GM18861 (cell line): ENCODE results near the gene TTC16.

Experiments used
- ATAC-seq: cut with Tn5 transposase; IDR thresholded peaks from one replicate; pipeline ENCODE4 v1.9.1; 2021; ENCODE audit not compliant: unreplicated experiment

The TTC16 gene, protein sequence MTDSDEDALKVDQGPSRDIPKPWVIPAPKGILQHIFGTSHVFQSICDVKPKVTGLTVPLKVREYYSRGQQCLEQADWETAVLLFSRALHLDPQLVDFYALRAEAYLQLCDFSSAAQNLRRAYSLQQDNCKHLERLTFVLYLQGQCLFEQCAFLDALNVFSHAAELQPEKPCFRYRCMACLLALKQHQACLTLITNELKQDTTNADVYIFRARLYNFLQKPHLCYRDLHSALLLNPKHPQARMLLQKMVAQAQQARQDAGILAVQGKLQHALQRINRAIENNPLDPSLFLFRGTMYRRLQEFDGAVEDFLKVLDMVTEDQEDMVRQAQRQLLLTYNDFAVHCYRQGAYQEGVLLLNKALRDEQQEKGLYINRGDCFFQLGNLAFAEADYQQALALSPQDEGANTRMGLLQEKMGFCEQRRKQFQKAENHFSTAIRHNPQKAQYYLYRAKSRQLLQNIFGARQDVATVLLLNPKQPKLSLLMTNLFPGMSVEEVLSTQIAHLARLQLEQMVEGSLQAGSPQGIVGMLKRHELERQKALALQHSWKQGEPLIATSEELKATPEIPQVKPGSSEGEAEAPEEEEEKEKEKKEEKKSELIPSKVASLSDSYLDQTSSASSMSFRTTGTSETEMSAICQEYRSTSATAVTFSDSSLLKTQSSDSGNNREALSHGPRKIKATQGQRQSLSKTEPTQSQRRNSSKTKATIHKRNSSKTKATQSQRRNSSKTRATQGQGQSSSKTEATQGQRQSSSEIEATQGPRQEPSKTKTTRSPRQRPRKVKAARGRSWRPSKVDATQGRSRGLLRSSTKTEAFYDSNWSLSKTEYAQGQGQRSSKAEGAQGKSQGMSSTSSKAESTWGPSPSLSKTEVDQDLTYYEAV

DNA sequence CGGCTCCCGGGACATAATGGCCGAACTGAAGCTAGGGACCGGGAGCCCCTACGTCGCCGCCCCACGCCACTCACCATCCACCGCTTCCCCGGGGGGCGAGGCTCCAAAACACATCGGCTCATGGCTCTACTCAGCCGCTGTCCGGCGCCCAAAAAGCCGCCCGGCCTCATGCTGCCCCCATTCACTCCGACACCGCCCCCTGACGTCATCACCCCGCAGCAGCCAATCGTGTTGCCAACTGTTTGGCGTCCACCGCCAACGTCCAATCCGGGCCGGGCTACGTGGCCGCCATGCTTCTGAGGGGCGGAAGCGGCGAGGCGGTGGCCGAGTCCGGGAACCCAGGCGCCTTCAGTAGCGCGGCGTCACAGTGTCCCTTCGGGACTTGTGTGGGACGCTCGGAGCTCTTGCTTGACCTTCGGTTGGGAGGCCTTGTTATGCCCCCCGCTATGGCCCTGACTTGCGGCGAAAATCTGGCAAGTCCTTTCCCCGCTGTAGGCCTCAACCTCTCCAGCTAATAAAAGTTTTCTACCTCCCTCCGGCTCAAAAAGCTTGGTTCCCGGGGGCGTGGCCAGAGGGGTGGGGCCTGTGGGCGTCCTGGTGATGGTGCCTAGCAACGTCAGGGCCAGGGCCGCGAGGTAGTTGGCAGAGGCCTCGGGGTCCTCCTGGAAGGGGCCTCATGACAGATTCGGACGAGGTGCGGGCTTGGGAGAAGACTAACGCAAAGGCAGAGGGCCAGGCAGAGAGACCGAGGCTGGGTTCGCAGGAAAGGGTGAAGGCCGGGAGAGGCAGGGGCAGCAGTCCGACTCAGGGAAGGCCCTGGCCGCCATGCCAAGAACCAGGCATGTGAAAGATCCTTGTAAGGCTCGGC, at the start of gene TTC16, which contains the start of gene PTRH1:
TTC16 (plus strand) TSS at position 610 of the 868 bp plus-strand sequence; CDS start at position 677, 67 bp downstream.
PTRH1 (minus strand) TSS at position 194 of the 868 bp plus-strand sequence; CDS start at position 170, 24 bp downstream.
- ATAC-seq: peak; percentile 85

GRCh38 chr9:127667127-127667844, 48.6 kb upstream of the TTC16 start:
- ATAC-seq: no peak

DNA sequence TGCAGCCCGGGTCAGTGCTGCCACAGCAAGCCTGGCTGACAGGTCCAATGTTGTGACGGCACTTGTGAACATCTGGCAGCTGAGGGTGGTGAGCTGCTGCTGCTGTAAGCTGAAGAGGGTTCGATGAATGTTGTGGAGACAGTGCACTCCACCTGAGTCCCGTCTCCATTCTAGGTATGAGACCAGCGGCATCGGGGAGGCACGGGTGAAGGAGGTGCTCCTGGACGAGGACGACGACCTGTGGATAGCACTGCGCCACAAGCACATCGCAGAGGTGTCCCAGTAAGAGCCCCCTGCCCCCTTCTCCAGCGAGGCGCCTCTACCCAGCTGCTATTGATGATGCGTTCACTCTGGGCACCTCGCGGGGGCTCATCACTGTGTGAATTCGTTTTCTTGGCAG, 48.0 kb upstream of the TTC16 start:
- no peak for ATAC-seq

DNA sequence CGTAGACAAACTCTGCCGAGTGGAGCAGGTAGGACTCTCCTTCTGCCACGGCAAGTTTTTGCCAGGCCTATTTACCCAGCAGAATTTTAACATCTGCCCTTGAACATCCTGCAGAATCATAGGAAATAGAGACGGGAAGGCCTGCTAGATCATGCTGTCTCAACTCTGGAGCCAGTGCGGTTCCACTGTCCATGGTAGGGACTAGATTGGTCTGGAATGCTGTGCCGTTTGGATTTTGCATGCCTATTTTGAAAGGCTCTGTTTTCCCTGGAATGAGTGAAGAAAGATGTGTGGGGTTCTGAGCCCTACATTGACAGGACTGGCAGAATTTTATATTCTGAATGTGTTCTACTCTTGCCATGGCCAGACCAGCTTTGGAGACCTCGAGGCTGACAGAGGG, 42.6 kb upstream of the TTC16 start:
- no peak for ATAC-seq

- no peak for ATAC-seq
Observed at GRCh38 chr9:127676638-127677037, 39.2 kb upstream of the TTC16 start.

DNA sequence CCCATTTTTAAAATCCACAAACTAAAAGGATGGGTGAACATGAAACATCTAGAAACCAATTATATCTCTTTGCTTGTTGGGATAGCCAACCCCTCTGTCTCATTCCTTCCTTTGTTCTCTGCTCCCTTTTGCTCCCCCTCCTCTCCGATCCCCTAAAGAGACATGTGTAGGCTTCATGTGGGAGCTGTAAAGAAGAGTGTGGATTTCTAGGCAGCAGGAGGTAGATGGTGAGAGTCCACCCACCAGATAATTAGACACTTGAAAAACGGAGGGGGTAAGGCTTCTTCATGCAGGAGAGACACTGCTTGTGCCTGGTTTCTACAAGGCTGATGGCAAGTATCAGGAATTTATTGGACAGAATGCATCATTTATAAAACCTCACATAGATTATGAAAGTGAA, 36.4 kb upstream of the TTC16 start:
- no peak for ATAC-seq

DNA sequence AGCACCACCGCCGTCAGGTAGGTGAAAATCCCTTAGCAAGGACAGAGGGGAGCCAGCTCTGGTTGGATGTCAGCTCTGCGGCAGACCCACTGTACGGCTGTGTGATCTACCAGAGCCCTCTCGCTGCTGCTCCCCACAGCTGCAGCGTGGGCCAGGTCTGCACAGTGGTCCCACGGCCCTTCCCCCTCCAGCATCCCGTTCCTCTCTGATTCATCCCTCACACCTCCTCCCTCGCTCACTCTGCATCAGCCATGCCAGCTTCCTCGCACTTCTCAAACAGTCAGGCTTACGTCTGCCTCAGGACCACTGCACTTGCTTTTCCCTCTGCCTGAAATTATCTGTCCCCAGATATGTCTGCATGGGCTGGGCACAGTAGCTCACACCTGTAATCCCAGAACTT, 35.7 kb upstream of the TTC16 start:
- no peak for ATAC-seq

- no peak for ATAC-seq
Observed at GRCh38 chr9:127680846-127681245, 35.0 kb upstream of the TTC16 start.

- ATAC-seq: no peak
Observed at GRCh38 chr9:127682351-127683136, 33.3 kb upstream of the TTC16 start.

GRCh38 chr9:127683723-127684122, 32.2 kb upstream of the TTC16 start:
- ATAC-seq: no peak

DNA sequence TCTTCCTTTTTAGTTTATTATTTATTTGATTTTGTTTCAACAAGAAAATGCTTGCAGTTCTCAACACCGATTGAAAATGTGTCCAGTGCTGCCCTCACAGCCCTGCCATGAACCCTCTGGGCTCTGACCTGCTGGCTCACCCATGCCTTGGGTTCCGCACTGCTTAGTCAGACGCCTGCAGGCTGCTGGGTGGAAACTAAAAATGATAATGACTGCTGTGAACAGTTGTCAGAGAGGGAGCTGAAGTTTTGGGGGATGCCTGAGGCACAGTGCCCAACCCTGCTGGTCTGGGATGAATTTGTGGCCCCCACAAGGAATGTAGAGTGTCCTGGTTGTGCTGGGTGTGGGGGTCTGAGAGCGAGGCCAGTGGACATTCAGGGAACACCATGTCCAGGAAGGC, 31.3 kb upstream of the TTC16 start:
- no peak for ATAC-seq

GRCh38 chr9:127686461-127687393, 29.2 kb upstream of the TTC16 start:
- ATAC-seq: no peak

GRCh38 chr9:127689329-127690000, 26.4 kb upstream of the TTC16 start:
- ATAC-seq: no peak

- ATAC-seq: no peak
Observed at GRCh38 chr9:127690735-127691134, 25.1 kb upstream of the TTC16 start.

- ATAC-seq: no peak
Observed at GRCh38 chr9:127692071-127692470, 23.8 kb upstream of the TTC16 start.

DNA sequence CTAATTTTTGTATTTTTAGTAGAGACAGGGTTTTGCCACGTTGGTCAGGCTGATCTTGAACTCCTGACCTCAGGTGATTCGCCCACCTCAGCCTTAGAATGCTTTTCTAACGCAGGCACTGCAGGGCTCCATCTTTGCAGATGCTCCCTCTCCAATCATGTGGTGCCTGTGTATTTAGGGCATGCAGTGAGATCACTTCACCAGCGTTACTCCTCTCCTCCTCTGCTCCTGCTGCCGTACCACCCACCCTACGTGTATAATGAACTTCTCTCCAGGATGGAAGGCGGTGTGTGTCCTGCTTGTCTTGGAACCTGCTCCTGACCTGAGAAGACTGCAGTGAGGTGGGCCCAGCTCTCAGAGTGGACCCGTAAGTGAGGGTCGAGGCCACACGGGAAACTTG, 22.7 kb upstream of the TTC16 start:
- no peak for ATAC-seq

GRCh38 chr9:127693697-127694096, 22.2 kb upstream of the TTC16 start:
- no peak for ATAC-seq
